NCI-H510A (cell line): ENCODE results near the gene CHST13.

ENCODE experiments used
- DNase-seq: peaks from one replicate; lab custom pipeline; 2025; lab: John Stamatoyannopoulos, UW

Gene CHST13

GRCh38 chr3:126488185-126488584 lies 35.8 kb upstream of the CHST13 start:
- no peak for DNase-seq

- DNase-seq: no peak
Measured at GRCh38 chr3:126488886-126489569, 34.9 kb upstream of the CHST13 start.

- DNase-seq: no peak
Measured at GRCh38 chr3:126490619-126491018, 33.3 kb upstream of the CHST13 start.

- no peak for DNase-seq
Measured at GRCh38 chr3:126491221-126492013, 32.5 kb upstream of the CHST13 start.

GRCh38 chr3:126493051-126493450 lies 30.9 kb upstream of the CHST13 start:
- DNase-seq: no peak

GRCh38 chr3:126493739-126494138 lies 30.2 kb upstream of the CHST13 start:
- no peak for DNase-seq

GRCh38 chr3:126494204-126494969 lies 29.6 kb upstream of the CHST13 start:
- DNase-seq: no peak

GRCh38 chr3:126494970-126495230 lies 29.1 kb upstream of the CHST13 start:
- DNase-seq: no peak

- no peak for DNase-seq
Measured at GRCh38 chr3:126495786-126496185, 28.2 kb upstream of the CHST13 start.

GRCh38 chr3:126496894-126497850 lies 26.8 kb upstream of the CHST13 start:
- DNase-seq: no peak

- no peak for DNase-seq
Measured at GRCh38 chr3:126497956-126498355, 26.0 kb upstream of the CHST13 start.

GRCh38 chr3:126498461-126498860 lies 25.5 kb upstream of the CHST13 start:
- no peak for DNase-seq

GRCh38 chr3:126498929-126499328 lies 25.0 kb upstream of the CHST13 start:
- no peak for DNase-seq

GRCh38 chr3:126499401-126499800 lies 24.6 kb upstream of the CHST13 start:
- no peak for DNase-seq

- DNase-seq: no peak
Measured at GRCh38 chr3:126500016-126500415, 23.9 kb upstream of the CHST13 start.

GRCh38 chr3:126501054-126501453 lies 22.9 kb upstream of the CHST13 start:
- no peak for DNase-seq

- DNase-seq: no peak
Measured at GRCh38 chr3:126501736-126502135, 22.2 kb upstream of the CHST13 start.

GRCh38 chr3:126502656-126503055 lies 21.3 kb upstream of the CHST13 start:
- DNase-seq: no peak

GRCh38 chr3:126503701-126504100 lies 20.3 kb upstream of the CHST13 start:
- no peak for DNase-seq

- DNase-seq: no peak
Measured at GRCh38 chr3:126507886-126508285, 16.1 kb upstream of the CHST13 start.

GRCh38 chr3:126508564-126508964 lies 15.4 kb upstream of the CHST13 start:
- no peak for DNase-seq
